PFSK-1 (cell line): ENCODE data around the gene NRXN3.

ENCODE experiments used
- FOXP2 ChIP-seq: optimal IDR thresholded peaks from 2 replicates; pipeline ENCODE3; 2011; ENCODE audit warnings: borderline replicate concordance, control low read depth, inconsistent platforms; ENCODE audit not compliant: insufficient read depth; ENCODE audit errors: extremely low read length, extremely low read depth
- POLR2AphosphoS5 ChIP-seq: IDR thresholded peaks from 2 replicates; pipeline ENCODE4 v1.6.1; 2012; ENCODE audit warnings: low read depth, mild to moderate bottlenecking, control low read depth, low read length, moderate library complexity
- SIN3A ChIP-seq: IDR thresholded peaks from 2 replicates; pipeline ENCODE4 v1.6.1; 2012; ENCODE audit warnings: mild to moderate bottlenecking, low read length, moderate library complexity, borderline replicate concordance; ENCODE audit not compliant: insufficient read depth
- TAF1 ChIP-seq: IDR thresholded peaks from 2 replicates; pipeline ENCODE4 v1.6.1; 2012; ENCODE audit warnings: low read length, control low read depth, borderline replicate concordance; ENCODE audit not compliant: insufficient read depth
- TF ChIP-seq, protein P1 (sequence below), 2 experiments: IDR thresholded peaks; 2 replicates each; pipeline versions ENCODE4 v1.6.1 to v1.8.0; 2011 to 2012; ENCODE audit warnings: low read depth in 2 of 2, low read length in 2 of 2, control low read depth in 1 of 2, inconsistent platforms in 1 of 2, mild to moderate bottlenecking in 1 of 2, moderate library complexity in 1 of 2; ENCODE audit not compliant: insufficient read depth in 1 of 2

Gene NRXN3

DNA sequence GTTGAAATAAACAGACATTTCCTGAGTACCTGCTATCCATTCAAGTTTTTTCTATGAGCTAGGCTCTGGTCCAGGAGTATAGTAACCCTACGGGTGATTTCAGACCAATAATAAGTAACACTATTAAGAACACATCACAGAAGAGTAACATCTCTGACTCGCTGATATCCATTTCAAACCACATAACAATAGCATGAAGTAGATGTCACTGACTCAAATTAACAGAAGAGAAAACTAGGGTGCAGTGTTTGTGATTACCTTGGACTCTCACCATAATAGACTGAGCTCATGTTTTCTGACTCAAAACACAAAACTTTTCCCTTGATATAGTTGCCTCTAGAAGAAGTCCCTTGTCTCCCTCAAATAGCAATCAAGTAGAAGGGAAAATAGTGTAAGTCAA lies 1618.2 kb downstream of the NRXN3 start:
- TF ChIP-seq, protein P1, sequence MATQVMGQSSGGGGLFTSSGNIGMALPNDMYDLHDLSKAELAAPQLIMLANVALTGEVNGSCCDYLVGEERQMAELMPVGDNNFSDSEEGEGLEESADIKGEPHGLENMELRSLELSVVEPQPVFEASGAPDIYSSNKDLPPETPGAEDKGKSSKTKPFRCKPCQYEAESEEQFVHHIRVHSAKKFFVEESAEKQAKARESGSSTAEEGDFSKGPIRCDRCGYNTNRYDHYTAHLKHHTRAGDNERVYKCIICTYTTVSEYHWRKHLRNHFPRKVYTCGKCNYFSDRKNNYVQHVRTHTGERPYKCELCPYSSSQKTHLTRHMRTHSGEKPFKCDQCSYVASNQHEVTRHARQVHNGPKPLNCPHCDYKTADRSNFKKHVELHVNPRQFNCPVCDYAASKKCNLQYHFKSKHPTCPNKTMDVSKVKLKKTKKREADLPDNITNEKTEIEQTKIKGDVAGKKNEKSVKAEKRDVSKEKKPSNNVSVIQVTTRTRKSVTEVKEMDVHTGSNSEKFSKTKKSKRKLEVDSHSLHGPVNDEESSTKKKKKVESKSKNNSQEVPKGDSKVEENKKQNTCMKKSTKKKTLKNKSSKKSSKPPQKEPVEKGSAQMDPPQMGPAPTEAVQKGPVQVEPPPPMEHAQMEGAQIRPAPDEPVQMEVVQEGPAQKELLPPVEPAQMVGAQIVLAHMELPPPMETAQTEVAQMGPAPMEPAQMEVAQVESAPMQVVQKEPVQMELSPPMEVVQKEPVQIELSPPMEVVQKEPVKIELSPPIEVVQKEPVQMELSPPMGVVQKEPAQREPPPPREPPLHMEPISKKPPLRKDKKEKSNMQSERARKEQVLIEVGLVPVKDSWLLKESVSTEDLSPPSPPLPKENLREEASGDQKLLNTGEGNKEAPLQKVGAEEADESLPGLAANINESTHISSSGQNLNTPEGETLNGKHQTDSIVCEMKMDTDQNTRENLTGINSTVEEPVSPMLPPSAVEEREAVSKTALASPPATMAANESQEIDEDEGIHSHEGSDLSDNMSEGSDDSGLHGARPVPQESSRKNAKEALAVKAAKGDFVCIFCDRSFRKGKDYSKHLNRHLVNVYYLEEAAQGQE (IDR thresholded peaks at IDR 0.05; ENCODE audit: insufficient read depth in 1 of 2, low read depth in 2 of 2, low read length in 2 of 2), result no peak
- TF ChIP-seq FOXP2 (no peak), TAF1 (no peak), POLR2AphosphoS5 (no peak), SIN3A (no peak)

DNA sequence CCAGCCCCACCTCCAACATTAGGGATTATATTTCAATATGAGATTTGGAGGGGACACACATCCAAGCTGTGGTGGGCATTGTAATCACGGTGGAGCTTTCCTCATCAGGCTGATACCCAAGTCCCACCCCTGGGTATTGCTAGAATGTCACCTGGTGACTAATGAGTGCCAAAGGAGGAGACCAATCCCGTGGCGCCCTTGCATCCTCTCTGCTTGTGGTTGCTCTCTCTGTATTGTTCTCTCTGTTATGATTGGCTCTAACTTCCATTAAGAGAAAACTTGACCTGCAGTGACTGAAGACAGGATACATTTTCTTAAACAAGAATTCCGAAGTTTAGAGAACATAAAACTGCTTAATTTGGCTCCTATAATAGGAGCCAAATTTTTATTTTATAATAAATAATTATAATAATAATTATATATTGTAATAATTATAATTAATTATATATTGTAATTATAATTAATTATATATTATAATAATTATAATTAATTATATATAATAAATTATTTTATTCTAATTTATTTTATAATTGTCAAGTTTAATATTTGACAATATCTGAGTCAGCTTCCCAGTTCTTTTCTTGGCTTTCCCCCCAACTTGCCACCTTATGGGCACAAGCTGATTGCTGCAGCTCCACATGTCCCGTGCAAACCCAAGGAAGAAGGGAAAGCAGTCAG lies 1621.0 kb downstream of the NRXN3 start:
- TF ChIP-seq FOXP2, result no peak
- TF ChIP-seq SIN3A, result no peak
- TF ChIP-seq, protein P1 (IDR thresholded peaks at IDR 0.05; ENCODE audit: insufficient read depth in 1 of 2, low read depth in 2 of 2, low read length in 2 of 2), result no peak
- no peak for TF ChIP-seq POLR2AphosphoS5
- TF ChIP-seq TAF1, result no peak

DNA sequence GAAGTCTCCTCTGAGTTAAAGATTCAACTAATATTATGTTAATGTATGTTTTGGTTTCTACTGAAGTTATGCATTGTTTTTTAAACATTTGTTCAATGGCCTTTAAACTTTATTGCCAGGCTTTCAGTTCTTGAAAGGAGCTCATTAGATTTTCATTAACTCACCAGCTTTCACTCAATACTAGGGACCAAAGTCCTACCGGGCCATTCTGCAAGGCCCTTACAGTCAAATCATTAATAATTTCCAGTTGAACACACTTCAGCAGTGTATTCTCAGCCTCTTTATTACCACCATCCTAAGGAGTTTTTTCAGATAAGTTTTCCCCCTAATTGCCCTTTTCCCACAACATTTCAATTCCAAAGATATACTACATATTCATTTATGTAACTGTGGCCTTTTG lies 1631.9 kb downstream of the NRXN3 start:
- no peak for TF ChIP-seq SIN3A
- no peak for TF ChIP-seq FOXP2
- TF ChIP-seq TAF1, result no peak
- TF ChIP-seq, protein P1 (IDR thresholded peaks at IDR 0.05; ENCODE audit: insufficient read depth in 1 of 2, low read depth in 2 of 2, low read length in 2 of 2), result no peak
- TF ChIP-seq POLR2AphosphoS5, result no peak

DNA sequence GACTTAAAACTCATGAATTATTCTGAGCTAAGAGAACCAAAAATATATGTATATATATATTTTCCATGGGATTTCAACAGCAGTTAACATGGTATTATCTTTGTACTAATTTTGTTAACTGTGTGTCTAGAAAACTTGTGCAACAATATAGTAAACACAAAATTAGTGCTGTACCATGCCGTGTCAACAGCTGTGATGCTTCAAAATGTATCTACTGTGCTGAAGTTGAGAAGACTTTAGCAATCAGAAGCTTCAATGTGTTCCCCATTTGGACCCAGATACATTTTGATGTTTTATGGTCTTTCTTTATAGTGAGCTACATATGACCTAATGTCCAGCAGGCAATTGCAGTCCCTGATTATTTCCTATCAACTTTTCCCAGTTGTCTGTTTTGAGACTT lies 1635.5 kb downstream of the NRXN3 start:
- TF ChIP-seq, protein P1 (IDR thresholded peaks at IDR 0.05; ENCODE audit: insufficient read depth in 1 of 2, low read depth in 2 of 2, low read length in 2 of 2), result no peak
- TF ChIP-seq FOXP2 (no peak), TAF1 (no peak), SIN3A (no peak), POLR2AphosphoS5 (no peak)
